ENCODE data around the gene EPHA2.

DNA sequence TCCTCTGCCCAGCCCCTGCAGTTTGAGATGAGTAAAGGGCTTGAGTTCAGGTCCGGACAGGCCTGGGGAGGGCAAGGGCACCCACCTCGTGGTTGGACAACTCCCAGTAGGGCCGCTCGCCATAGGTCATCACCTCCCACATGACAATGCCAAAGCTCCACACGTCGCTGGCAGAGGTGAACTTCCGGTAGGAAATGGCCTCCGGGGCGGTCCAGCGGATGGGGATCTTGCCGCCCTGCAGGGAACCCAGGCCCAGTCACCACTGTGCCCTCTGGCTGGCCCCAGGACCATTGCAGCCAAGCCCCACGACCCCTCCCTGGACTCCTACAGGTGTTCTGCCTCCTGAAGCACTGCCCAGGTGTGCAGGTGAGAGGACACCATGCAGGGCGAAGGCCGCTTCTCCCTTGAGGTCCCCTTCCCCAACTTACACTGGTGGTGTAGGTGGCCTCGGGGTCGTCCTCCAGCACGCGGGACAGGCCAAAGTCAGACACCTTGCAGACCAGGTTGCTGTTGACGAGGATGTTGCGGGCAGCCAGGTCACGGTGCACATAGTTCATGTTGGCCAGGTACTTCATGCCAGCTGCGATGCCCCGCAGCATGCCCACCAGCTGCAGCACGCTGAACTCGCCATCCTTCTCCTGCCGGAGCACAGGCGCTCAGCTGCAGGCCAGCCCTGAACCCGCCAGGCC is 24.1 kb downstream of the EPHA2 start:
- TF ChIP-seq POLR2A (IDR thresholded peaks at IDR 0.05): no peak
- TF ChIP-seq, protein P1, sequence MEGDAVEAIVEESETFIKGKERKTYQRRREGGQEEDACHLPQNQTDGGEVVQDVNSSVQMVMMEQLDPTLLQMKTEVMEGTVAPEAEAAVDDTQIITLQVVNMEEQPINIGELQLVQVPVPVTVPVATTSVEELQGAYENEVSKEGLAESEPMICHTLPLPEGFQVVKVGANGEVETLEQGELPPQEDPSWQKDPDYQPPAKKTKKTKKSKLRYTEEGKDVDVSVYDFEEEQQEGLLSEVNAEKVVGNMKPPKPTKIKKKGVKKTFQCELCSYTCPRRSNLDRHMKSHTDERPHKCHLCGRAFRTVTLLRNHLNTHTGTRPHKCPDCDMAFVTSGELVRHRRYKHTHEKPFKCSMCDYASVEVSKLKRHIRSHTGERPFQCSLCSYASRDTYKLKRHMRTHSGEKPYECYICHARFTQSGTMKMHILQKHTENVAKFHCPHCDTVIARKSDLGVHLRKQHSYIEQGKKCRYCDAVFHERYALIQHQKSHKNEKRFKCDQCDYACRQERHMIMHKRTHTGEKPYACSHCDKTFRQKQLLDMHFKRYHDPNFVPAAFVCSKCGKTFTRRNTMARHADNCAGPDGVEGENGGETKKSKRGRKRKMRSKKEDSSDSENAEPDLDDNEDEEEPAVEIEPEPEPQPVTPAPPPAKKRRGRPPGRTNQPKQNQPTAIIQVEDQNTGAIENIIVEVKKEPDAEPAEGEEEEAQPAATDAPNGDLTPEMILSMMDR (IDR thresholded peaks at IDR 0.05): no peak
